Inferior parietal cortex (tissue), 1 donor: ENCODE results near the gene FOXI3.
"Not testable (repeated sequence)": the region's sequence is repeated elsewhere in the genome, so short reads cannot be mapped to it uniquely, and the experiment has no call there.

Experiments
- DNase-seq: peaks from one replicate; pipeline ENCODE4 v3.0.0-alpha.2; 2016; ENCODE audit errors: extremely low spot score

FOXI3 gene

GRCh38 chr2:88442061-88442460 is 10.4 kb downstream of the FOXI3 start:
- DNase-seq = no peak

- no peak for DNase-seq
Measured at GRCh38 chr2:88437010-88437409, 15.5 kb downstream of the FOXI3 start.

GRCh38 chr2:88429929-88430328 is 22.6 kb downstream of the FOXI3 start:
- no peak for DNase-seq

- DNase-seq = no peak
Measured at GRCh38 chr2:88423733-88424132, 28.8 kb downstream of the FOXI3 start.

GRCh38 chr2:88419051-88419450 is 33.4 kb downstream of the FOXI3 start:
- DNase-seq = not testable (repeated sequence)

GRCh38 chr2:88416016-88416663 is 36.4 kb downstream of the FOXI3 start:
- DNase-seq = no peak

GRCh38 chr2:88408870-88409269 is 43.6 kb downstream of the FOXI3 start:
- DNase-seq = not testable (repeated sequence)

GRCh38 chr2:88400037-88400767 is 52.3 kb downstream of the FOXI3 start:
- DNase-seq = no peak

GRCh38 chr2:88398180-88398579 is 54.3 kb downstream of the FOXI3 start:
- no peak for DNase-seq
